ENCODE measurements around the gene CUL7.

DNA sequence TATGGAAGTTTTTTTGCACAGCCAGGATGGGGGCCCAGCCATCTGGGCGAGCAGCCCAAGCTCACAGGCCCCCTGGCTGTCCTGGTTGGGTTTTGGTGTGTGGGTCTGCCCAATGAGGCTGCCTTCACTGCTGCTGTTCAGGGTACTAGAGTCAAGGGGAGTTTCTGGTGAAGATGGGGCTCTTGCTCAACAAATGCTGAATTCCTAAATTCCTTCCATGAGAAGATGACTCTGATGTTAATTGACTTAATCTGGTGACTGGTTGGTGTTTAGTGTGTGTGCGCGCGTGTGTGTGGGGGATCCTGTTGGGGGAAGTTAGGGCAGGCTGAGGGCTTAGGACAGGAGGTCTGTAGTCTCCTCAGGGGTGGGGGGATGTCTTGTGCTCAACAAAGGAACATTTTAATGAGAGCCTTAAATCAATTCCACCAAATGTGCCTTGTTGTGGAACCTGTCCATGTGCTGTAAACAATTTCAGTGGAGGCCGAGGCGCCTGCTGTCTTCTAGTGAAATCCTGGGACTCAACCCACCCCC, 24.4 kb upstream of the CUL7 start:
- TF ChIP-seq, protein P1, sequence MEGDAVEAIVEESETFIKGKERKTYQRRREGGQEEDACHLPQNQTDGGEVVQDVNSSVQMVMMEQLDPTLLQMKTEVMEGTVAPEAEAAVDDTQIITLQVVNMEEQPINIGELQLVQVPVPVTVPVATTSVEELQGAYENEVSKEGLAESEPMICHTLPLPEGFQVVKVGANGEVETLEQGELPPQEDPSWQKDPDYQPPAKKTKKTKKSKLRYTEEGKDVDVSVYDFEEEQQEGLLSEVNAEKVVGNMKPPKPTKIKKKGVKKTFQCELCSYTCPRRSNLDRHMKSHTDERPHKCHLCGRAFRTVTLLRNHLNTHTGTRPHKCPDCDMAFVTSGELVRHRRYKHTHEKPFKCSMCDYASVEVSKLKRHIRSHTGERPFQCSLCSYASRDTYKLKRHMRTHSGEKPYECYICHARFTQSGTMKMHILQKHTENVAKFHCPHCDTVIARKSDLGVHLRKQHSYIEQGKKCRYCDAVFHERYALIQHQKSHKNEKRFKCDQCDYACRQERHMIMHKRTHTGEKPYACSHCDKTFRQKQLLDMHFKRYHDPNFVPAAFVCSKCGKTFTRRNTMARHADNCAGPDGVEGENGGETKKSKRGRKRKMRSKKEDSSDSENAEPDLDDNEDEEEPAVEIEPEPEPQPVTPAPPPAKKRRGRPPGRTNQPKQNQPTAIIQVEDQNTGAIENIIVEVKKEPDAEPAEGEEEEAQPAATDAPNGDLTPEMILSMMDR (IDR thresholded peaks at IDR 0.05), result no peak
- no peak for TF ChIP-seq POLR2A (IDR thresholded peaks at IDR 0.05)

Data from body of pancreas (tissue), 4 donors.